ENCODE results near the gene ATE1. TPM values are rescaled to one million over a fixed set of nuclear protein-coding genes. Genes with fewer than 3 reads are reported as not detected.
A peak's percentile ranks its signal among the peaks of the same experiment; 100 is the strongest.

Gene ATE1
- total RNA-seq, 4 donors from 2014 or later: 15.5 to 29.8 (median 22.6) TPM

DNA sequence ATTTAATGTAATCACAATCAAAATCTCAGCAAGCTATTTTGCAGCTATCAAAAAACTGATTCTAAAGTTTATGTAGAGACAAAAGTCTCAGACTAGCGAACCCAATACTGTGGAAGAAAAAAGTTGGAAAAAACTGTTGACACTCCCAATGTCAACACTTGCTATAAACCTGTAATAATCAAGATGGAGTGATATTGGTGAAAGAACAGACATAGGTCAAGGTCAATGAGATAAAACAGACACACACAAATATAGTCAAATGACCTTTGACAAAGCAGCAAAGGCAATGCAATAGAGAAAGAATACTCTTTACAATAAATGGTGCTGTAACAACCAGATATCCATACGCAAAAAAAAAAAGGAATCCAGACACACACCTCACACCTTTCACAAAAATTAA, 84.5 kb downstream of the ATE1 start:
- no peak for TF ChIP-seq POLR2A (IDR thresholded peaks at IDR 0.05)
- TF ChIP-seq, protein P1, sequence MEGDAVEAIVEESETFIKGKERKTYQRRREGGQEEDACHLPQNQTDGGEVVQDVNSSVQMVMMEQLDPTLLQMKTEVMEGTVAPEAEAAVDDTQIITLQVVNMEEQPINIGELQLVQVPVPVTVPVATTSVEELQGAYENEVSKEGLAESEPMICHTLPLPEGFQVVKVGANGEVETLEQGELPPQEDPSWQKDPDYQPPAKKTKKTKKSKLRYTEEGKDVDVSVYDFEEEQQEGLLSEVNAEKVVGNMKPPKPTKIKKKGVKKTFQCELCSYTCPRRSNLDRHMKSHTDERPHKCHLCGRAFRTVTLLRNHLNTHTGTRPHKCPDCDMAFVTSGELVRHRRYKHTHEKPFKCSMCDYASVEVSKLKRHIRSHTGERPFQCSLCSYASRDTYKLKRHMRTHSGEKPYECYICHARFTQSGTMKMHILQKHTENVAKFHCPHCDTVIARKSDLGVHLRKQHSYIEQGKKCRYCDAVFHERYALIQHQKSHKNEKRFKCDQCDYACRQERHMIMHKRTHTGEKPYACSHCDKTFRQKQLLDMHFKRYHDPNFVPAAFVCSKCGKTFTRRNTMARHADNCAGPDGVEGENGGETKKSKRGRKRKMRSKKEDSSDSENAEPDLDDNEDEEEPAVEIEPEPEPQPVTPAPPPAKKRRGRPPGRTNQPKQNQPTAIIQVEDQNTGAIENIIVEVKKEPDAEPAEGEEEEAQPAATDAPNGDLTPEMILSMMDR (IDR thresholded peaks at IDR 0.05): no peak
- 95 to 100% methylated on average over 2 of the region's 2 CpGs for WGBS, 2 donors
- peaks cover 0 to 20% (median 4%) of the 10 kb centered on the region in 3 donors for H3K4me1 ChIP-seq
- H3K9me3 ChIP-seq: no peaks in the 10 kb centered on the region
- no peak overlapping the region for H3K4me3 ChIP-seq
- no peak overlapping the region for H3K27ac ChIP-seq
- H3K36me3 ChIP-seq: peaks cover 0 to 35% (median 0%) of the 10 kb centered on the region in 3 donors
- intact Hi-C loops (cut with DNase I): no loop called here
- no peaks in the 10 kb centered on the region for H3K27me3 ChIP-seq
- DNase-seq: no peak

DNA sequence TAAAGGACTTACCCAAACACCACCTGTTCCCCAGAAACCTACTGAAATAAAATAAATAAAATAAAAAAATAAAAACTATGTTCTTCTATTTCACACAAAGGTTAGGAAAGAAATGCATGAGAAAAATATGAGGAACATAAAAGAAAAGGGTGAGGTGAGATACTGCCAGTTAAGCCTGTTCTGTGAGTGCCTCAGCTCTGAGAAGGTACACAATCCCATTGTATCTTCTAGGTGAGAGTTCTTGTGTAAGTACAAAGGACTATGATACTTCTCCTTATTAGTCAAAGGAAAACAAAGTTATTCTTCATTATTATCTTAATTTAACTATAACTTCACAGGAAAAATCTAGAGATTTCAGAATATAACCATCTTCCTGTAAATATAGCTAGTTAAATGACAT, 86.0 kb downstream of the ATE1 start:
- intact Hi-C loops (cut with DNase I): no loop called here
- Histone ChIP-seq H3K27ac (peak overlapping the region in 3 of 4 donors; percentile 54 to 69 (median 69)), H3K4me1 (peaks cover 0 to 20% (median 4%) of the 10 kb centered on the region in 3 donors), H3K27me3 (no peaks in the 10 kb centered on the region), H3K9me3 (no peaks in the 10 kb centered on the region), H3K4me3 (no peak overlapping the region), H3K36me3 (peaks cover 0 to 20% (median 0%) of the 10 kb centered on the region in 3 donors)
- TF ChIP-seq, protein P1 (IDR thresholded peaks at IDR 0.05): no peak
- TF ChIP-seq POLR2A (IDR thresholded peaks at IDR 0.05): no peak
- DNase-seq: no peak

DNA sequence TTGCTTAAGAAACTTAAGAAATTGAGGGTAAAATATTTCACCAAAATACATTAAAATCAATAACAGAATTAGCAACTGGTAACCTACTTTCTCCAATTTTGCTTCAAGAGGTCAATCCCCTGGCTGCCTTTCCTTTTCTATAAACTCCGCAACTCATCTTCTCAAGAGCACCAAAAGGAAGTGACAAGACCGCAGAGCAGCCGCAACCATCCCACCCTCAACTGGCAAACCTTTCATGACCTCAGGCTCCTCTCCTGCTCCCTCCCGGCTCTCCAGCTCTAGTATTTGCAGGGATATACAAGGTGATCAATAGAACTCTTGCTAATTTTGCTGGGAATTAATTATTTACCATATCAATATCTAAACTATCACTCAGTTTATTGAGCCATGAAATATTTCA, 88.9 kb downstream of the ATE1 start:
- no peak for TF ChIP-seq POLR2A (IDR thresholded peaks at IDR 0.05)
- TF ChIP-seq, protein P1 (IDR thresholded peaks at IDR 0.05): no peak
- no peak for DNase-seq
- Histone ChIP-seq H3K4me1 (peaks cover 0 to 20% (median 4%) of the 10 kb centered on the region in 3 donors), H3K4me3 (no peak overlapping the region), H3K27me3 (no peaks in the 10 kb centered on the region), H3K9me3 (no peaks in the 10 kb centered on the region), H3K36me3 (peaks cover 0 to 29% (median 0%) of the 10 kb centered on the region in 3 donors), H3K27ac (no peak overlapping the region)
- WGBS, 2 donors: 84 to 97% methylated on average over 4 of the region's 4 CpGs
- intact Hi-C loops (cut with DNase I): no loop called here

DNA sequence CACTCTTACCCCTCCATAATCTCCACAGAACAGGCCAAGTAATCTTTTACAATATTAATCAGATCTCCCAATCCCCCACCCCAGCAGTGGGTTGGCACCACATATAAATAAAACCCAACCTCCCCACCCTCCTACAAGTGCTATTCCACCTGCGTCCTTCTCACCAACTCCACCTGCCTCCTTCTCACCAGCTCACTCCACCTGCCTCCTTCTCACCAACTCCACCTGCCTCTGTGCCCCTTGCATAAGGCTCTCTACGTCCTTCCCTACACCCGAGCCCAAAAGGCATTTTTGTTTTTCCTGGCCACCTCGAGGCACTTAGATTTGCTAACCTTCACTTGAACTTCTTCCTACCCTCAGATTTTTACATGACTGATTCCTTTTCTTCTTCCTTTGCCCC, 89.7 kb downstream of the ATE1 start:
- no peak for DNase-seq
- Histone ChIP-seq H3K27ac (no peak overlapping the region), H3K4me3 (no peak overlapping the region), H3K27me3 (no peaks in the 10 kb centered on the region), H3K4me1 (peaks cover 0 to 19% (median 4%) of the 10 kb centered on the region in 3 donors), H3K36me3 (peaks cover 0 to 32% (median 0%) of the 10 kb centered on the region in 3 donors), H3K9me3 (no peaks in the 10 kb centered on the region)
- WGBS, 2 donors: 83 to 94% methylated on average over 3 to 4 of the region's 4 CpGs
- intact Hi-C loops (cut with DNase I): no loop called here
- TF ChIP-seq POLR2A (IDR thresholded peaks at IDR 0.05): no peak
- TF ChIP-seq, protein P1 (IDR thresholded peaks at IDR 0.05): no peak

DNA sequence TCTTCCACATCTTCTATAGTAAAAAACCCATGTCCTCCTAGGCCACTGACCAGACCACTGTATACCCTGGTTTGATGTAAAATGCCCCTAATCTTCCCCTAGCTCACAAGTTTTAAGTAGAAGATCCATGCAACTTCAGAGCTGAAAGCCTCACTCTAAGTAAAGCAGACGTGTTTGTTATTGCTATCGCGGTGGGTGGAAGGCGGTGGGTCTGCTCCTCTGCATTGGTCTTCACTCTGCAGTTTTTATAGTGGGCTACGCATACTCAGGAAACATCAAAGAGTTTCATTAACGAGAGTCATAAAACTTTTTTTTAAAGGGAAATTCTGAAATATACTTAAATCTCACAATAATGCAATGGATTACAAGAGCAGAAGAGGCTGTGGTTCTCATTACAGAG, 91.7 kb downstream of the ATE1 start:
- H3K27ac ChIP-seq: no peak overlapping the region
- H3K27me3 ChIP-seq: no peaks in the 10 kb centered on the region
- H3K36me3 ChIP-seq: peaks cover 0 to 37% (median 0%) of the 10 kb centered on the region in 3 donors
- no peaks in the 10 kb centered on the region for H3K9me3 ChIP-seq
- 92 to 97% methylated on average over 6 of the region's 6 CpGs for WGBS, 2 donors
- DNase-seq: no peak
- TF ChIP-seq, protein P1 (IDR thresholded peaks at IDR 0.05): no peak
- TF ChIP-seq POLR2A (IDR thresholded peaks at IDR 0.05): no peak
- H3K4me3 ChIP-seq: no peak overlapping the region
- H3K4me1 ChIP-seq: peaks cover 0 to 4% (median 0%) of the 10 kb centered on the region in 3 donors
- intact Hi-C loops (cut with DNase I): no loop called here

All from esophagus squamous epithelium (tissue), 5 donors.